ENCODE results near the gene PFKL. TPM values are rescaled to one million over a fixed set of nuclear protein-coding genes. Genes with fewer than 3 reads are reported as not detected.

The PFKL gene
- total RNA-seq (ENCODE audit: low replicate concordance) = 96.8 and 114 TPM in 2 replicates

GRCh38 chr21:44299458-44300261, at the start of gene PFKL:
TSS of gene PFKL (plus strand) at chr21:44300053. CDS start at chr21:44300106, 53 bp downstream.
- H3K4me3 ChIP-seq (ENCODE audit: low read depth, low read length) = peak within 1 kb of the TSS; percentile 82
- TF ChIP-seq, protein P1, sequence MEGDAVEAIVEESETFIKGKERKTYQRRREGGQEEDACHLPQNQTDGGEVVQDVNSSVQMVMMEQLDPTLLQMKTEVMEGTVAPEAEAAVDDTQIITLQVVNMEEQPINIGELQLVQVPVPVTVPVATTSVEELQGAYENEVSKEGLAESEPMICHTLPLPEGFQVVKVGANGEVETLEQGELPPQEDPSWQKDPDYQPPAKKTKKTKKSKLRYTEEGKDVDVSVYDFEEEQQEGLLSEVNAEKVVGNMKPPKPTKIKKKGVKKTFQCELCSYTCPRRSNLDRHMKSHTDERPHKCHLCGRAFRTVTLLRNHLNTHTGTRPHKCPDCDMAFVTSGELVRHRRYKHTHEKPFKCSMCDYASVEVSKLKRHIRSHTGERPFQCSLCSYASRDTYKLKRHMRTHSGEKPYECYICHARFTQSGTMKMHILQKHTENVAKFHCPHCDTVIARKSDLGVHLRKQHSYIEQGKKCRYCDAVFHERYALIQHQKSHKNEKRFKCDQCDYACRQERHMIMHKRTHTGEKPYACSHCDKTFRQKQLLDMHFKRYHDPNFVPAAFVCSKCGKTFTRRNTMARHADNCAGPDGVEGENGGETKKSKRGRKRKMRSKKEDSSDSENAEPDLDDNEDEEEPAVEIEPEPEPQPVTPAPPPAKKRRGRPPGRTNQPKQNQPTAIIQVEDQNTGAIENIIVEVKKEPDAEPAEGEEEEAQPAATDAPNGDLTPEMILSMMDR (IDR thresholded peaks at IDR 0.05; ENCODE audit: insufficient read depth, low read length) = no peak
- DNase-seq (ENCODE audit: low read depth) = peak; percentile 48

DNA sequence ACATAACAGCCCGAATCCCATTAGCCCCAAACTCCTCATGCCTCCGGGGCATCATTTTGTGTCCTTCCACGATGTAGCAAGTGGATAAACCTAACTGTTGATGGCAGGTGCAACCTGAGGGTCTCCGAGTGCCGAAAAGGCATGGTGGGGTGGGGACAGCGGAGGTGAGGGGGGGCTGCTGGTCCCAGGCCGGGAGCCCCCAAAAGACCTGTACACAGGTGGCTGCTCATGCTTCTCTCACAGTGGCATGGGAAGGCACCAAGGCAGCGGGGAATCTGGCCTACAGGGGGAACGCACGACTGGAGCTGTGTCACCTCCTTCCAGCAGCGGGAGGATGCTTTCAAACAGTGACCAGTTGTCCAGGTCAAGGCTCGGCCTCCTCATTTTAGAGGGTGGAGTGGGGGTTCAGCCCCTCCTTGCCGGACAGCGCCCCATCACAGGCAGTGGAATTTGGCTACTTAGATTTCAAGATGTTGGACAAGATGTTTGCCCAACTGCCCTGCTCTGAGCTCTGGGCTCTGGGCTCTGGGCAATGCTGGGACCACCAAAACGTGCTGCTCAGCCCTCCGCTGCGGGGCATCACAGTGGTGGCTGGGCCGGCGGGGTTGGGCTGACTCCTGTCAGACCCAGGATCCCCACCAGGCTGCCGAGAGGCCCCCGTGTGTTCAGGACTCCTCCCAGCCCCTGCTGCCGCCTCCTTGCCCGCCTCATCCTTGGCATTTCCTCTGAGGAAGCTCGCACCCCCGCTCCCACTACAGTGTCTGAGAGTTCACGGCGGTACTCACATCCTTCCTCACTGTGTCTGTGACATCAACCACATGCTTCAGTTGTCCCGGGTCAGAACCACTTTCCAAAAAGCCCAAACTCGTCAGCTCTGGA, 45.8 kb upstream of the PFKL start:
- TF ChIP-seq, protein P1 (IDR thresholded peaks at IDR 0.05; ENCODE audit: insufficient read depth, low read length) = no peak
- H3K4me3 ChIP-seq (ENCODE audit: low read depth, low read length) = no peak overlapping the region

DNA sequence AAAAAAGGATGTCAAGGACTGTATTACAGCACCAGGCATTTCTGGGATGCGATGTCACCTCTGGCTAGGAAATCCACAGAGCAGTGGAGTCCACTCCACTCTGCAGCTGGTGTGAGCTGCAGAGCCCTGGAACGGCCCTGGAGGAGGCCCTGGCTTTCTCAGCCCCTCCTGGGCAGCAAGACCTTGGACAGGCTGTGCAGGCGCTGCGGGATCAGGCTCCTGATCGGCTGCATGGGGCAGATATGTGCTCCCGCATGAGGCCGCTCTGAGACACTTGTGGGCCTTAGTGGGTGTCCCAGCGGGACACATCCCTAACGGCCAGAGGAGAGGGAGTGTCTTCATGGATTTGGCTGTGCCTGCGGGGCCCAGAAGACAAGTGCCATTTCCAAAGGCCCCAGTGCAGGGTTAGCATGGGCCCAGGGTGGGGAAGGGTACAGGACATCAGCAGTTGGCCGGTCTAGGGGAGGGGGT, 44.3 kb upstream of the PFKL start:
- DNase-seq (ENCODE audit: low read depth) = peak; percentile 11
- H3K4me3 ChIP-seq (ENCODE audit: low read depth, low read length) = no peak overlapping the region
- TF ChIP-seq, protein P1 (IDR thresholded peaks at IDR 0.05; ENCODE audit: insufficient read depth, low read length) = no peak

More for the DNA sequence above, 45.8 kb upstream of the PFKL start:
- no peak for DNase-seq (ENCODE audit: low read depth)

DNA sequence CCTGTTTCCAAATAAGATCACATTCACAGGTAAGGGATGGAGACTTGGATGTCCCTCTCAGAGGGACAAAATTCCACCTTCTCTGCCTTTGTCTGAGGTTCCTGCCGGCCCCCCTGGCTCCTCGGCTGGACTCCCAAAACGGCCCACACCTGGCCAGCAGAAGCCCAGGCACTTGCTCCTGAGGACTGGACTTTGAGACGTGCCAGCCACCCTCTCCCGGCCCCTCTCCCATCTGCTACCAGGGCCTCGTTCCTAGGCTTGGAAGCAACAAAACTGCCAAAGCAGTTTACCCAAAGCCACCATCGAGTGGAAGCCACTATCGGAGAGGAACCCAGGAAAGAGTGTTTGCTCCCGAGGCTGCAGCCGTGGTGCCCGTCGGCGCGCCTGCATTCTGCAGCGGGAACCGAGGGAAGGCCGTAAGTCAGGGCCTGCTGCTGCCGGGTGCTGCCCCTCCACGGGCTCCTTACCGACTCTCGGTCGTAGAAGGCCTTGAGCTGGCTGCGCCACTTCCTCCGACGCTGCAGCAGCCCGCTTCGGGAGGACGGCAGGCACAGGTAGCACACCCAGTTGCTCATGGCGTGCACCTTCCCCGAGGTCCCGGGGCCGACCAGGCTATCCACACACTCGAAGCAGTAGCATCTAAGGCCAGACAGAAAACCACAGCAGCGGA, 41.7 kb upstream of the PFKL start:
- no peak overlapping the region for H3K4me3 ChIP-seq (ENCODE audit: low read depth, low read length)
- TF ChIP-seq, protein P1 (IDR thresholded peaks at IDR 0.05; ENCODE audit: insufficient read depth, low read length) = no peak
- no peak for DNase-seq (ENCODE audit: low read depth)

DNA sequence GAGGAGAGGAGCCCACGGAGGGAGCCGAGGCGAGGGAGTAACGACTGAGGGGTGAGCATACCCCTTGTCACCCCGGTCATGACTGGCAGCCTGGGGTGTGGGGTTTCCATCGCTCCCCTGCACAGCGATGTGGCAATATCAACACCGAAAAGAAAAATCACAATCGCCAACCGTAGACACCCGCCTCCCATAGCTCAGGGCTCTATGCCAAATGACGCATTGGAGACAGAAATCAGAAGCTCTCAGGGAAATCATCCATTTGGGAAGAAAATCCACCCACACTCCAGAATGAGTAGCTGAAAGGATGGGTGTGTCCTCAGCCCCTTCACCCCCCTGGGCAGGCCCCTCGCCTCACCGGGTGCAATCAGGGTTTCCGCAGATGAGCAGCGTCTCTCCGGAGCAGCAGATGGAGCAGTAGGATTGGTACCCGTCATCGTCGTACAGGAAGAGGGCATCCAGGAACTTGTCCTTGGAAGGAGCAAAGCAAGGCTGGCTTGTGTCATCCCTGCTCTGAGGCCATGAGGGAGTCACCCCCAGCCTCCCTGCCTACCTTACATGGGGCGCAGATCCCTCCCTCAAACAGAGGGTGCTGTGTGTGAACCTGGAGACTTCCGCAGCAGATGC, 40.7 kb upstream of the PFKL start:
- H3K4me3 ChIP-seq (ENCODE audit: low read depth, low read length) = no peak overlapping the region
- DNase-seq (ENCODE audit: low read depth) = no peak
- TF ChIP-seq, protein P1 (IDR thresholded peaks at IDR 0.05; ENCODE audit: insufficient read depth, low read length) = no peak

- DNase-seq (ENCODE audit: low read depth) = no peak
- no peak overlapping the region for H3K4me3 ChIP-seq (ENCODE audit: low read depth, low read length)
- TF ChIP-seq, protein P1 (IDR thresholded peaks at IDR 0.05; ENCODE audit: insufficient read depth, low read length) = no peak
Measured at GRCh38 chr21:44260066-44260465, 39.8 kb upstream of the PFKL start.

Data from fibroblast of the aortic adventitia (primary cell).